ENCODE results near the gene ATXN7L2. TPM values are rescaled to one million over a fixed set of nuclear protein-coding genes. Genes with fewer than 3 reads are reported as not detected.

Gene ATXN7L2
- total and polyA plus RNA-seq, 10 of the 15 experiments (the other 5 are each of a cell fraction or from before 2014, with no cell fraction given) = 0.27 to 7.4 (median 4.9) TPM

DNA sequence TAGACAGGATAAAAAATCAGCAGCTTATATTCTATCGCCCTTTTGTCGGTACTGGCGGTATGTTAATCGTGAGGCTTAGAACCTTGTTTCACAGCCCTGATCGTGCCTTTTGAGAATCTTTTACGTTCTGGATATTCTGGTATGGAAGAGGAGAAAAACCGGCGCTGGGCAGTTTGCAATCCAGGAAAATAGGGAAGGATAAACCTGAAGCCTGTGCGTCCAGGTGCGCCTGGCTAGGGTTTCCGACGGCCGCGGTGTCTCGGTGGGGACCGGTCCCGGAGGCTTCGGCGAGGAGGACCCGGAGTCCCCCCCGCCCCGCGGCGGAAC is 17.6 kb upstream of the ATXN7L2 start:
- POLR2A ChIA-PET = no interaction called here
- SMC1A ChIA-PET (ENCODE audit: uncharacterized antibody, unreplicated experiment) = no interaction called here
- WGBS (ENCODE audit: insufficient coverage, insufficient replicate concordance, low lambda C conversion rate, missing lambda C conversion rate) = 53% methylated on average over 9 of the region's 24 CpGs
- CTCF ChIA-PET = interaction anchor here (0.7 kb wide), 1 partner anchor 67 kb away, joined by 3 read pairs; no protein-coding TSS in a partner anchor
- DNase-seq (ENCODE audit: low read depth, low spot score) (no peak), FAIRE-seq (no peak), ATAC-seq (no peak)
- BruUV-seq (replicated peaks) = no TSS peak
- no peaks in the 10 kb centered on the region for H3K36me3 ChIP-seq (ENCODE audit: control insufficient read depth in 2 of 2, insufficient read depth in 2 of 2, low read length in 1 of 2)
- intact Hi-C loops (cut with micrococcal nuclease; ENCODE audit: unreplicated experiment) = no loop called here
- no peaks in the 10 kb centered on the region for H3K4me1 ChIP-seq (ENCODE audit: control insufficient read depth, insufficient read depth, low read length)
- H3K79me2 ChIP-seq (ENCODE audit: control insufficient read depth, insufficient read depth, low read length) = no peaks in the 10 kb centered on the region
- H3K27ac ChIP-seq (ENCODE audit: control insufficient read depth, insufficient read depth) = no peak overlapping the region
- no peaks in the 10 kb centered on the region for H4K20me1 ChIP-seq (ENCODE audit: control insufficient read depth, insufficient read depth)
- peaks cover 4 to 7% of the 10 kb centered on the region in 2 experiments; a peak in 3 of 4 replicates for H3K27me3 ChIP-seq (replicated peaks in 1 of 2; ENCODE audit: control insufficient read depth in 2 of 2, insufficient read depth in 2 of 2, low read length in 1 of 2)
- H3K9ac ChIP-seq (ENCODE audit: control insufficient read depth, insufficient read depth, low read length) = no peak overlapping the region
- in situ Hi-C loops (cut with MboI) = no loop called here
- no peaks in the 10 kb centered on the region for H3K9me3 ChIP-seq (replicated peaks; ENCODE audit: control insufficient read depth, insufficient read depth, low read length)
- RAD21 ChIA-PET (ENCODE audit: unreplicated experiment) = no interaction called here
- TF ChIP-seq EZH2 (IDR thresholded peaks at IDR 0.05; ENCODE audit: borderline replicate concordance, control insufficient read depth, low read depth, low read length) (0 out of 2 replicates have a peak, but pooled peaks have one; percentile 72), SPI1 (IDR thresholded peaks at IDR 0.05; ENCODE audit: borderline replicate concordance, insufficient read depth, low read depth, low read length) (no peak)
- H2AFZ ChIP-seq (ENCODE audit: control insufficient read depth, low read depth, low read length) = no peak overlapping the region
- no peak overlapping the region for H3K4me3 ChIP-seq
- peak overlapping the region; percentile 64; the same call in 1 of the 2 replicates for H3K4me2 ChIP-seq (ENCODE audit: control insufficient read depth, insufficient read depth)

DNA sequence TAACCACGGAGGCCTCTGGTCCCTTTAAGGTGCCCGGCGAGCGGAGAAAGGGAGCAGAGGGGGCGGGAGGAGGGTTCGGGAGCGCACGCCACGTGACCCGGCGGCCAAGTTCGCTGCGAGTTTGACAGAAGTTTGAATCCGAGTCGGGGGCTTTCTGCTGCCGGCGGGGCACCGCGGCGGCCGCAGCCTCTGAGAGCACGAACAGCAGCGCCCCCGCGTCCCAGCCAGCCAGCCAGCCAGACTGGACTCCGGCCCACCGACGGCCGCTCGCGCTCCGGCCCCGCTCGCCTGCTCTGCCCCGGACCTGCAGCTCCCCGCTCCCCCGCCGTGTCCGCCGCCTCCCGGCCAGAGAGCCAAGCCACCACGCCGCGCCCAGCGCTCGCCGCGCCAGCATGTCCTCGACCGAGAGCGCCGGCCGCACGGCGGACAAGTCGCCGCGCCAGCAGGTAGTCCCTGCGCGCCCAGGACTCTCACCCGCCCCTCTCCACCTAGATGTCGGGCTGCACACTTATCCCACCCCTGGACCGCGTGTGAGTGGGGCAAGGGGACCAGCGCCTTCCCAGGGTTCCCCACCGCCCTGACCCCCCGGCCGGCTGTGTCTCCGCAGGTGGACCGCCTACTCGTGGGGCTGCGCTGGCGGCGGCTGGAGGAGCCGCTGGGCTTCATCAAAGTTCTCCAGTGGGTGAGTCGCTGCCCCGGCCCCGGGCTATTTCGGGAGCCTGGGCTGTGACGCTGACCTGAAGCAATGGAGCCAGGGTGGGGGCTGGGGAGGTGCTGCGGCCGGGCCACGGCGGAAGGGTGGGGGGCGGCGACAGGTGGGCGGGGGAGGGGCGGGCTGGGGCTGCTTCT is 17.0 kb upstream of the ATXN7L2 start, which contains the start of gene SYPL2:
TSS of gene SYPL2 (plus strand) at position 95 of the 849 bp plus-strand sequence. CDS start at position 393, 298 bp downstream.
- in situ Hi-C loops (cut with MboI) (no loop called here), intact Hi-C loops (cut with micrococcal nuclease; ENCODE audit: unreplicated experiment) (no loop called here)
- no peak within 1 kb of the TSS for H3K27ac ChIP-seq (ENCODE audit: control insufficient read depth, insufficient read depth)
- WGBS (ENCODE audit: insufficient coverage, insufficient replicate concordance, low lambda C conversion rate, missing lambda C conversion rate) = 51% methylated on average over 63 of the region's 88 CpGs
- SMC1A ChIA-PET (ENCODE audit: uncharacterized antibody, unreplicated experiment) = no interaction called here
- peak; percentile 24; the same call in 1 of the 2 replicates for TF ChIP-seq IKZF1 (conservative IDR thresholded peaks at IDR 0.05)
- TF ChIP-seq YY1 (IDR thresholded peaks at IDR 0.05; ENCODE audit: low read depth, low read length) = no peak
- TF ChIP-seq SUZ12 (IDR thresholded peaks at IDR 0.05; ENCODE audit: unreplicated experiment) = peak; percentile 93
- TF ChIP-seq, protein P1, sequence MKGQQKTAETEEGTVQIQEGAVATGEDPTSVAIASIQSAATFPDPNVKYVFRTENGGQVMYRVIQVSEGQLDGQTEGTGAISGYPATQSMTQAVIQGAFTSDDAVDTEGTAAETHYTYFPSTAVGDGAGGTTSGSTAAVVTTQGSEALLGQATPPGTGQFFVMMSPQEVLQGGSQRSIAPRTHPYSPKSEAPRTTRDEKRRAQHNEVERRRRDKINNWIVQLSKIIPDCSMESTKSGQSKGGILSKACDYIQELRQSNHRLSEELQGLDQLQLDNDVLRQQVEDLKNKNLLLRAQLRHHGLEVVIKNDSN (IDR thresholded peaks at IDR 0.05; ENCODE audit: borderline replicate concordance, extremely low read length, insufficient read depth, low read depth, low read length) = peak; percentile 59
- no peaks in the 10 kb centered on the region for H3K36me3 ChIP-seq (ENCODE audit: control insufficient read depth in 2 of 2, insufficient read depth in 2 of 2, low read length in 1 of 2)
- no peak within 1 kb of the TSS for H3K4me3 ChIP-seq
- H4K20me1 ChIP-seq (ENCODE audit: control insufficient read depth, insufficient read depth) = no peaks in the 10 kb centered on the region
- CTCF ChIA-PET = interaction anchor here (0.7 kb wide), 1 partner anchor 66 kb away, joined by 3 read pairs; no protein-coding TSS in a partner anchor
- no peak for FAIRE-seq
- H3K4me2 ChIP-seq (ENCODE audit: control insufficient read depth, insufficient read depth) = peak within 1 kb of the TSS; percentile 64; the same call in 1 of the 2 replicates
- no TSS peak for BruUV-seq (replicated peaks)
- ATAC-seq = no peak; the same call in 2 of the 3 replicates
- no peaks in the 10 kb centered on the region for H3K79me2 ChIP-seq (ENCODE audit: control insufficient read depth, insufficient read depth, low read length)
- POLR2A ChIA-PET = no interaction called here
- peaks cover 4 to 7% of the 10 kb centered on the region in 2 experiments; a peak in 3 of 4 replicates for H3K27me3 ChIP-seq (replicated peaks in 1 of 2; ENCODE audit: control insufficient read depth in 2 of 2, insufficient read depth in 2 of 2, low read length in 1 of 2)
- H3K9me3 ChIP-seq (replicated peaks; ENCODE audit: control insufficient read depth, insufficient read depth, low read length) = no peaks in the 10 kb centered on the region
- no peaks in the 10 kb centered on the region for H3K4me1 ChIP-seq (ENCODE audit: control insufficient read depth, insufficient read depth, low read length)
- RAD21 ChIA-PET (ENCODE audit: unreplicated experiment) = no interaction called here
- H3K9ac ChIP-seq (ENCODE audit: control insufficient read depth, insufficient read depth, low read length) = no peak within 1 kb of the TSS
- no peak for DNase-seq (ENCODE audit: low read depth, low spot score)
- H2AFZ ChIP-seq (ENCODE audit: control insufficient read depth, low read depth, low read length) = no peak within 1 kb of the TSS

Data from GM12878 (cell line).